Measurements from ENCODE around the gene ZNF674. TPM values are rescaled to one million over a fixed set of nuclear protein-coding genes. Genes with fewer than 3 reads are reported as not detected.

The ZNF674 gene
- total and polyA plus RNA-seq, 2 of the 4 experiments (the other 2 are of a cell fraction) = 2.2 to 13.4 TPM

DNA sequence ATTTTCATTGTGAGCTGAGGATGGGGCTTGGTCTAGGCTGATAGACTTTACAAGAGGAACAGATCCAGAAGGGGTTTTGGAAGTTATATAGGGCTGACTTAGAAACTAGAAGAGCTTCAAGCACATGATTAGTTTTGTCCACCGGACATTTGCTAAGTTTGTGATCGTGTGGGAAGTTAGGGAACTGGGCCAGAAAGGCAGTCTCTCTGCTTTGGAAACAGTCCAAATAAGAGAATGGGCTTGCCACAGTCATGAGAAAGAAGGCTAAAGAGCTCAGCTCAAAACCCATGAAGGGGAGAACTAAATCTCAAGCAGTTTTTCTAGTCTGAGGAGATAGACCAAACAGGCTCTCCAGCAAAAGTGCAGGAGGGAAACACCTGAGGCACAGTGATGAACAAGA lies 67.8 kb downstream of the ZNF674 start:
- dilution Hi-C loops (cut with HindIII; ENCODE audit: low sequenced_read_pairs, unreplicated experiment) (no loop called here), in situ Hi-C loops (cut with MboI; ENCODE audit: low sequenced_read_pairs) (no loop called here), intact Hi-C loops (cut with micrococcal nuclease) (no loop called here)
- Histone ChIP-seq H3K4me3 (ENCODE audit: insufficient read depth, low read depth, low read length) (no peak overlapping the region), H3K4ac (ENCODE audit: low read depth, low read length) (no peak overlapping the region), H3K23ac (ENCODE audit: low read depth, low read length) (no peak overlapping the region), H3K56ac (ENCODE audit: extremely low read depth, insufficient read depth, low read length) (no peak overlapping the region), H2BK20ac (ENCODE audit: low read depth, low read length) (no peak overlapping the region), H3K9me1 (ENCODE audit: insufficient read depth, low read length) (no peaks in the 10 kb centered on the region), H2BK120ac (ENCODE audit: low read depth, low read length) (no peak overlapping the region), H3K27ac (ENCODE audit: insufficient read depth, low read length) (no peak overlapping the region), H2BK5ac (ENCODE audit: low read depth, low read length, poor library complexity, severe bottlenecking) (no peak overlapping the region), H3K4me2 (ENCODE audit: low read depth, low read length) (no peak overlapping the region), H3K18ac (ENCODE audit: low read depth, low read length) (no peak overlapping the region), H2BK15ac (ENCODE audit: low read depth, low read length) (no peak overlapping the region), H3K36me3 (ENCODE audit: control insufficient read depth, insufficient read depth, low read length) (0 out of 2 replicates have a peak, but pooled peaks cover 2% of the 10 kb centered on the region), H2AK5ac (ENCODE audit: low read depth, low read length) (no peak overlapping the region), H3K9ac (ENCODE audit: low read depth, low read length) (no peak overlapping the region), H3K9me3 (ENCODE audit: control insufficient read depth, insufficient read depth, low read length) (peaks cover 9% of the 10 kb centered on the region), H2AK9ac (replicated peaks; ENCODE audit: low read depth, low read length, poor library complexity) (no peak overlapping the region), H3K27me3 (ENCODE audit: control insufficient read depth, insufficient read depth, low read length) (no peaks in the 10 kb centered on the region), H4K5ac (ENCODE audit: low read depth, low read length) (no peak overlapping the region), H4K8ac (ENCODE audit: low read depth in 2 of 2, low read length in 2 of 2) (no peak overlapping the region), H3K79me1 (ENCODE audit: low read depth in 1 of 2, low read length in 2 of 2) (no peaks in the 10 kb centered on the region), H3K4me1 (ENCODE audit: control insufficient read depth, insufficient read depth, low read length) (no peaks in the 10 kb centered on the region), H4K91ac (ENCODE audit: insufficient read depth, low read depth, low read length) (no peak overlapping the region), H2AFZ (replicated peaks; ENCODE audit: low read length, poor library complexity) (no peak overlapping the region), H3K14ac (replicated peaks; ENCODE audit: low read depth, low read length) (no peak overlapping the region), H4K20me1 (ENCODE audit: insufficient read depth, low read length) (no peaks in the 10 kb centered on the region)
- CTCF ChIA-PET = no interaction called here
- BruUV-seq (replicated peaks) = no TSS peak
- POLR2A ChIA-PET (ENCODE audit: unreplicated experiment) = interaction anchor here (0.6 kb wide), 1 partner anchor 19 kb away, joined by 3 read pairs; no protein-coding TSS in a partner anchor
- 27% methylated on average over 2 of the region's 2 CpGs; no CpG with 5 or more reads in 1 of the 2 experiments for WGBS, 2 experiments (ENCODE audit: extremely low coverage in 2 of 2, insufficient read length in 1 of 2)
- DNase-seq (peak; percentile 25), ATAC-seq (ENCODE audit: low read depth) (no peak)
- TF ChIP-seq RCOR1 (IDR thresholded peaks at IDR 0.05; ENCODE audit: insufficient replicate concordance, low read length) (no peak), RAD21 (IDR thresholded peaks at IDR 0.05; ENCODE audit: low read length) (no peak), MAZ (IDR thresholded peaks at IDR 0.05; ENCODE audit: borderline replicate concordance, low read depth, low read length) (no peak), CHD1 (IDR thresholded peaks at IDR 0.05; ENCODE audit: low read depth, low read length) (no peak), RFX5 (IDR thresholded peaks at IDR 0.05; ENCODE audit: low read depth, low read length) (no peak), USF2 (IDR thresholded peaks at IDR 0.05; ENCODE audit: low read depth, low read length) (no peak)

Measured in IMR-90 (cell line).